Bronchial epithelial cell (primary cell): Measurements from ENCODE around the gene TENM3. TPM values are rescaled to one million over a fixed set of nuclear protein-coding genes. Genes with fewer than 3 reads are reported as not detected.

Experiments used
- DNase-seq: peaks from one replicate; pipeline ENCODE4 v3.0.0-alpha.2; 2010; ENCODE audit warnings: low read depth
- FAIRE-seq: peaks from 2 replicates; lab custom pipeline; 2011; peaks lifted over from hg19 to GRCh38; lab: Jason Lieb, UNC
- H3K27me3 ChIP-seq: 2 replicates; pipeline ENCODE4 v1.5.1; 2011; ENCODE audit warnings: low read length; ENCODE audit not compliant: control insufficient read depth, insufficient read depth
- H3K36me3 ChIP-seq: 2 replicates; pipeline ENCODE4 v1.5.1; 2011; ENCODE audit warnings: low read length; ENCODE audit not compliant: control insufficient read depth, insufficient read depth
- H3K4me3 ChIP-seq: 2 replicates; pipeline ENCODE4 v1.5.1; 2011; ENCODE audit warnings: mild to moderate bottlenecking, low read depth, low read length, control low read depth
- CTCF ChIP-seq: IDR thresholded peaks from 2 replicates; pipeline ENCODE4 v1.5.1; 2011; ENCODE audit warnings: mild to moderate bottlenecking, moderate library complexity, low read length, control low read depth, inconsistent platforms; ENCODE audit not compliant: insufficient read depth, severe bottlenecking
- total RNA-seq: library from RNA; depleted of rRNA; stranded (reverse); fragments of >200 nt; gene quantifications from 2 replicates; pipeline ENCODE4 v1.2.1, GENCODE V29; 2014

Gene TENM3
- total RNA-seq, 1 donor from 2014 or later: 1.3 TPM

- FAIRE-seq (no peak), DNase-seq (no peak)
Measured at GRCh38 chr4:182620111-182620980, 377.1 kb downstream of the TENM3 start.

GRCh38 chr4:182624281-182624680 lies 381.1 kb downstream of the TENM3 start:
- no peak for TF ChIP-seq CTCF
- no peak for FAIRE-seq
- H3K36me3 ChIP-seq: no peaks in the 10 kb centered on the region
- H3K4me3 ChIP-seq: no peak overlapping the region
- DNase-seq: no peak
- H3K27me3 ChIP-seq: no peaks in the 10 kb centered on the region

More at GRCh38 chr4:182620111-182620980, 377.1 kb downstream of the TENM3 start:
- no peaks in the 10 kb centered on the region for H3K36me3 ChIP-seq
- no peak for TF ChIP-seq CTCF
- no peak overlapping the region for H3K4me3 ChIP-seq
- no peaks in the 10 kb centered on the region for H3K27me3 ChIP-seq

- Histone ChIP-seq H3K27me3 (no peaks in the 10 kb centered on the region), H3K4me3 (no peak overlapping the region), H3K36me3 (no peaks in the 10 kb centered on the region)
- no peak for TF ChIP-seq CTCF
- DNase-seq: no peak
- FAIRE-seq: no peak
Measured at GRCh38 chr4:182625193-182625592, 382.0 kb downstream of the TENM3 start.

GRCh38 chr4:182627996-182628395 lies 384.8 kb downstream of the TENM3 start:
- H3K4me3 ChIP-seq: no peak overlapping the region
- TF ChIP-seq CTCF: no peak
- H3K36me3 ChIP-seq: no peaks in the 10 kb centered on the region
- FAIRE-seq (no peak), DNase-seq (no peak)
- no peaks in the 10 kb centered on the region for H3K27me3 ChIP-seq

GRCh38 chr4:182628544-182628943 lies 385.3 kb downstream of the TENM3 start:
- no peak for TF ChIP-seq CTCF
- FAIRE-seq (no peak), DNase-seq (no peak)
- H3K4me3 ChIP-seq: no peak overlapping the region
- H3K27me3 ChIP-seq: no peaks in the 10 kb centered on the region
- no peaks in the 10 kb centered on the region for H3K36me3 ChIP-seq

- FAIRE-seq (no peak), DNase-seq (no peak)
- no peak for TF ChIP-seq CTCF
Measured at GRCh38 chr4:182629096-182629495, 385.9 kb downstream of the TENM3 start.

More at GRCh38 chr4:182629096-182629495, 385.9 kb downstream of the TENM3 start:
- Histone ChIP-seq H3K4me3 (no peak overlapping the region), H3K36me3 (no peaks in the 10 kb centered on the region), H3K27me3 (no peaks in the 10 kb centered on the region)
